NT2/D1 (cell line): ENCODE results near the gene CRYGB.

Experiments used
- DNase-seq: peaks from one replicate; pipeline ENCODE4 v3.0.0-alpha.2; 2011; ENCODE audit warnings: low read depth, low spot score
- H3K27me3 ChIP-seq: 2 replicates; pipeline ENCODE4 v1.6.0; 2011; ENCODE audit warnings: mild to moderate bottlenecking; ENCODE audit not compliant: insufficient read length, insufficient read depth
- H3K36me3 ChIP-seq: 2 replicates; pipeline ENCODE4 v1.6.1; 2011; ENCODE audit warnings: mild to moderate bottlenecking, low read length, mixed read lengths; ENCODE audit not compliant: insufficient read depth, insufficient read length
- H3K4me1 ChIP-seq: 2 replicates; pipeline ENCODE4 v1.5.1; 2011; ENCODE audit not compliant: insufficient read depth, insufficient read length
- H3K4me3 ChIP-seq: 2 replicates; pipeline ENCODE4 v1.5.1; 2011; ENCODE audit warnings: low read depth; ENCODE audit not compliant: insufficient read length
- H3K9ac ChIP-seq: 2 replicates; pipeline ENCODE4 v1.6.0; 2011; ENCODE audit warnings: low read depth; ENCODE audit not compliant: insufficient read length
- H3K9me3 ChIP-seq: 2 replicates; pipeline ENCODE4 v1.5.1; 2011; ENCODE audit warnings: mild to moderate bottlenecking, low read length; ENCODE audit not compliant: insufficient read depth
- SUZ12 ChIP-seq: IDR thresholded peaks from 2 replicates; pipeline ENCODE4 v1.6.1; 2011; ENCODE audit not compliant: insufficient read length, insufficient read depth; ENCODE audit errors: extremely low read depth
- YY1 ChIP-seq: IDR thresholded peaks from 2 replicates; pipeline ENCODE4 v1.6.1; 2011; ENCODE audit not compliant: insufficient read length, insufficient read depth
- ZNF274 ChIP-seq: IDR thresholded peaks from 2 replicates; pipeline ENCODE4 v1.6.1; 2011; ENCODE audit warnings: mild to moderate bottlenecking, low read depth, low read length

CRYGB gene

GRCh38 chr2:208096080-208096479 lies 49.9 kb downstream of the CRYGB start:
- H3K4me1 ChIP-seq = no peaks in the 10 kb centered on the region
- no peak for TF ChIP-seq SUZ12
- H3K4me3 ChIP-seq = no peak overlapping the region
- no peaks in the 10 kb centered on the region for H3K36me3 ChIP-seq
- no peaks in the 10 kb centered on the region for H3K9me3 ChIP-seq
- no peaks in the 10 kb centered on the region for H3K27me3 ChIP-seq
- no peak for DNase-seq
- H3K9ac ChIP-seq = no peak overlapping the region

- no peak for TF ChIP-seq YY1
- TF ChIP-seq ZNF274 = no peak
- no peak for TF ChIP-seq SUZ12
- no peak overlapping the region for H3K4me3 ChIP-seq
- no peak for DNase-seq
- no peaks in the 10 kb centered on the region for H3K9me3 ChIP-seq
- H3K4me1 ChIP-seq = no peaks in the 10 kb centered on the region
- H3K9ac ChIP-seq = no peak overlapping the region
- no peaks in the 10 kb centered on the region for H3K36me3 ChIP-seq
- no peaks in the 10 kb centered on the region for H3K27me3 ChIP-seq
Measured at GRCh38 chr2:208093128-208093527, 52.8 kb downstream of the CRYGB start.
